Naive thymus-derived CD4-positive, alpha-beta T cell (primary cell): ENCODE results near the gene CTNNA1. TPM values are rescaled to one million over a fixed set of nuclear protein-coding genes. Genes with fewer than 3 reads are reported as not detected.

Source experiments
- ATAC-seq: fragments of 150-1000 bp; cut with Tn5 transposase; 2 replicates; pipeline ENCODE4 v1.10.0; 2021; ENCODE audit warnings: mild to moderate bottlenecking, moderate library complexity
- CTCF ChIA-PET: fragments of 350-600 bp; sonication (Branson Sonifier 250); formaldehyde crosslinking; loops from one replicate; lab custom pipeline; 2021; ENCODE audit warnings: antibody characterized with exemption; lab: Charles Lee
- POLR2A ChIA-PET: fragments of 350-600 bp; sonication (Branson Sonifier 250); formaldehyde crosslinking; loops from one replicate; lab custom pipeline; 2021; ENCODE audit warnings: antibody characterized with exemption, inconsistent platforms; lab: Charles Lee
- DNase-seq, 9 donors: peaks; one replicate each; pipeline versions ENCODE4 v3.0.0 to v3.0.0-alpha.2; 2020 to 2022; ENCODE audit warnings: mixed read lengths in 1 of 9
- H3K27ac ChIP-seq: one replicate; pipeline ENCODE4 v1.7.0; 2013; ENCODE audit warnings: mild to moderate bottlenecking, low read depth, low read length, moderate library complexity
- H3K27me3 ChIP-seq, 2 donors: one replicate each; pipeline ENCODE4 v1.7.0; 2013; ENCODE audit warnings: low read length in 2 of 2, mild to moderate bottlenecking in 2 of 2, moderate library complexity in 2 of 2; ENCODE audit not compliant: control insufficient read depth in 2 of 2, insufficient read depth in 2 of 2
- H3K36me3 ChIP-seq, 3 experiments: 1 replicate in 2 of 3; 2 replicates in 1 of 3; pipeline ENCODE4 v1.7.0; 2013; ENCODE audit warnings: low read length in 3 of 3, mild to moderate bottlenecking in 3 of 3, moderate library complexity in 1 of 3; ENCODE audit not compliant: insufficient read depth in 3 of 3, control insufficient read depth in 2 of 3
- H3K4me1 ChIP-seq, 2 donors: one replicate each; pipeline ENCODE4 v1.7.0; 2013; ENCODE audit warnings: low read length in 2 of 2, mild to moderate bottlenecking in 2 of 2, moderate library complexity in 1 of 2; ENCODE audit not compliant: control insufficient read depth in 2 of 2, insufficient read depth in 2 of 2
- H3K4me3 ChIP-seq: 2 replicates; pipeline ENCODE4 v1.7.0; 2013; ENCODE audit warnings: mild to moderate bottlenecking, low read length
- H3K9me3 ChIP-seq, 3 experiments: 1 replicate in 2 of 3; 2 replicates in 1 of 3; pipeline ENCODE4 v1.7.0; 2013; ENCODE audit warnings: low read length in 3 of 3; ENCODE audit not compliant: control insufficient read depth in 2 of 3
- H3K27ac Mint-ChIP-seq, 9 donors: one replicate each; pipeline ENCODE4 v1.8.0; 2020 to 2022; ENCODE audit warnings: mixed read lengths in 9 of 9, mild to moderate bottlenecking in 8 of 9, moderate library complexity in 5 of 9, inconsistent platforms in 2 of 9
- H3K27me3 Mint-ChIP-seq, 5 donors: one replicate each; pipeline ENCODE4 v1.8.0; 2021 to 2022; ENCODE audit warnings: mixed read lengths in 5 of 5, mild to moderate bottlenecking in 1 of 5
- H3K36me3 Mint-ChIP-seq, 5 donors: one replicate each; pipeline ENCODE4 v1.8.0; 2020 to 2022; ENCODE audit warnings: mixed read lengths in 5 of 5, mild to moderate bottlenecking in 3 of 5, inconsistent platforms in 1 of 5
- H3K4me1 Mint-ChIP-seq, 7 donors: one replicate each; pipeline ENCODE4 v1.8.0; 2020 to 2022; ENCODE audit warnings: mixed read lengths in 7 of 7, mild to moderate bottlenecking in 3 of 7, inconsistent platforms in 1 of 7
- H3K4me3 Mint-ChIP-seq, 10 donors: one replicate each; pipeline ENCODE4 v1.8.0; 2020 to 2022; ENCODE audit warnings: mild to moderate bottlenecking in 10 of 10, mixed read lengths in 10 of 10, moderate library complexity in 6 of 10, inconsistent platforms in 2 of 10
- H3K9me3 Mint-ChIP-seq, 11 donors: one replicate each; pipeline ENCODE4 v1.8.0; 2020 to 2022; ENCODE audit warnings: mixed read lengths in 11 of 11, mild to moderate bottlenecking in 4 of 11, inconsistent platforms in 1 of 11, moderate library complexity in 1 of 11
- intact Hi-C, 2 donors: fragments of 100-400 bp; cut with micrococcal nuclease; formaldehyde crosslinking; loops; one replicate each; pipeline ENCODE4 v1.15.1; 2023
- polyA plus RNA-seq, 2 donors: library from polyadenylated mRNA; unstranded; fragments of 300-500 nt; fragmentation: Illumina TruSeq; gene quantifications; one replicate each; pipeline ENCODE4 v1.2.3, GENCODE V29; 2021
- total RNA-seq, 6 experiments: library from RNA in 5 of 6; stranded (reverse) in 5 of 6; gene quantifications; 1 replicate in 5 of 6; 2 replicates in 1 of 6; pipeline ENCODE4 v1.2.3 and lab custom pipeline; 2021 to 2026

CTNNA1 gene
- total and polyA plus RNA-seq, 7 experiments from 2014 or later: 0.78 to 52.9 (median 5.6) TPM

DNA sequence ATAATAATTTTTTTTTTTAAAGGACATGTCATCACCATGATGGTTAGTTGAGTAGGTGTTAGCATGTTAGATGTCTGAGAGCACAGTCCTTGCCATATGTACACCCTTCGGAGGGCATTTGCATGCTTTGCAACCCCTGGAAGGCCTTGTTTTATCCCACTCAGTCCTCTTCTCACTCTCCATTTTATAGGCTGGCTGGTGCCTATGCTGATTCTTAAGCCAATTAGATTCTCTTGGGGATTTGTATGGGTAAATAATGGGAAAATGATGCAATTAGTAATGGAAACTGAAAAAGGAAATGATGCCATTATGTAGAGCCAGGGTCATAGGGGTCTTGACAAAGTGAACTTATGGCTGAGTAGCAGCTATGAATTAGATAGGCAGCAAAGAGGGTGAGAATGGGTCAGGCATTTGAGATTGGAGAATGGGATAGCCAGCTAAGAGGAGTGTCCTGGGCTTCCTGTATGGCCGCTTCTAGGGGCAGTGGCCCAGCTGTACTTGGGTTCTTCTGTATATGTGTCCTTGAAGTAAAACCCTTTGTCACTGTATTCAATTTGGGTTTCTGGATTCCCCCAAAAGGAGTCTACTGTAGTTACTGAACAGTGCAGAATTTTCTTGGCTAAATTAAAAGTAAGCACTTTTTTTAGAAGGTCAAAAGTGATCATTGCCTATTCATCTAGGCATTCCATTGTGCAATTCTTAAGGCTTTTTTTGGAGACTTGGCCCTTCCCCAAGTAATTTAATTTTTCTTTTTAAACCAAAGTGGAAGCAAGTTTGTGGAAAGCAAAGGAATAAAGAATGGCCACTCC, 90.3 kb downstream of the CTNNA1 start:
- POLR2A ChIA-PET: no interaction called here
- Mint-ChIP-seq H3K4me3 (no peak overlapping the region), H3K27ac (no peak overlapping the region), H3K27me3 (peaks cover 0 to 4% (median 0%) of the 10 kb centered on the region in 5 donors), H3K4me1 (peaks cover 0 to 3% (median 0%) of the 10 kb centered on the region in 7 donors), H3K36me3 (peaks cover 0 to 5% (median 0%) of the 10 kb centered on the region in 5 donors), H3K9me3 (no peaks in the 10 kb centered on the region)
- Histone ChIP-seq H3K9me3 (no peaks in the 10 kb centered on the region), H3K27me3 (no peaks in the 10 kb centered on the region), H3K4me3 (no peak overlapping the region), H3K4me1 (no peaks in the 10 kb centered on the region), H3K36me3 (no peaks in the 10 kb centered on the region), H3K27ac (no peak overlapping the region)
- intact Hi-C loops: no loop called here
- ATAC-seq: no peak
- no peak for DNase-seq
- CTCF ChIA-PET: no interaction called here

GRCh38 chr5:138844125-138844461, 90.9 kb downstream of the CTNNA1 start:
- intact Hi-C loops: no loop called here
- peaks cover 0 to 7% (median 0%) of the 10 kb centered on the region in 7 donors for H3K4me1 Mint-ChIP-seq
- no peak overlapping the region for H3K4me3 Mint-ChIP-seq
- Histone ChIP-seq H3K4me1 (no peaks in the 10 kb centered on the region), H3K36me3 (no peaks in the 10 kb centered on the region), H3K9me3 (no peaks in the 10 kb centered on the region), H3K4me3 (no peak overlapping the region), H3K27me3 (no peaks in the 10 kb centered on the region), H3K27ac (no peak overlapping the region)
- peaks cover 0 to 5% (median 0%) of the 10 kb centered on the region in 5 donors for H3K36me3 Mint-ChIP-seq
- ATAC-seq: no peak
- no peaks in the 10 kb centered on the region for H3K9me3 Mint-ChIP-seq
- H3K27me3 Mint-ChIP-seq: peaks cover 0 to 4% (median 0%) of the 10 kb centered on the region in 5 donors
- DNase-seq: no peak
- POLR2A ChIA-PET: no interaction called here
- no peak overlapping the region for H3K27ac Mint-ChIP-seq
- CTCF ChIA-PET: interaction anchor here (0.6 kb wide), 1 partner anchor 395 kb away, joined by 5 read pairs; no protein-coding TSS in a partner anchor

DNA sequence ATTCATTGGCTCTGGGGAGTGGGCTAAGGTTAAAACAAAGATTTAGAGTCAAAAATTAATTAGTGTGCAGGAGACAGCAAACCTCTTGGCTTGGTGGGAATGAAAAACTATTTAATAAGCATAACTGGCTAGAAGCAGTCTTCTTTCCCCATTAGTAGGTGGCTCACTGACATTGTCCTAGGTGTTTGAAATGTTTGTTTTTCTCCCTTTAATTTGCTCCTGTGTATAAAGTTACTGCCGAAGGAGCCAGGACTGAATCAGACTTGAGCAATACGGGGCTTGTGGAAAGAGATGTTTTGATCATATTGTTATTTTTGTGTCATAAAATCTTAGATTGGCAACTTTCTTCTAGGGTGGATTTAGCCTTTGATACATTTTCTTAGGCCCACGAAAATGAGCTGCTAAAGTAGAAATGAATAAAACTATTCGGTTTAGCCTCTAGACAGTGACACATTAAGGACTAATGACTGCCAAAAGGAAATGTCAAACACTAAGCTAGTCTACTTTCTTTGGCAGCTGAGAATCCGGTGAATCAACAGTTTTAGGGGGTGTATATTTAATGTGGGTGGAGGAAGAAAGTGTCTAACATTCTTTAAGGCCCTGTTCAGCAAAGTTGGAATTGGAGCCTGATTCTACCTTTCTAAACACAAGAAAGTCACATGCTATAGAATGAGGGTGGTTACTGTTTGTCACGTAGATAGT, 91.7 kb downstream of the CTNNA1 start:
- no peak overlapping the region for H3K27ac ChIP-seq
- H3K9me3 Mint-ChIP-seq: no peaks in the 10 kb centered on the region
- no peak overlapping the region for H3K4me3 Mint-ChIP-seq
- ATAC-seq (no peak), DNase-seq (no peak)
- H3K9me3 ChIP-seq: no peaks in the 10 kb centered on the region
- H3K27ac Mint-ChIP-seq: no peak overlapping the region
- H3K4me1 Mint-ChIP-seq: peaks cover 0 to 12% (median 0%) of the 10 kb centered on the region in 7 donors
- no peaks in the 10 kb centered on the region for H3K36me3 ChIP-seq
- intact Hi-C loops: no loop called here
- H3K27me3 ChIP-seq: no peaks in the 10 kb centered on the region
- peaks cover 0 to 5% (median 0%) of the 10 kb centered on the region in 5 donors for H3K36me3 Mint-ChIP-seq
- H3K4me3 ChIP-seq: no peak overlapping the region
- ChIA-PET CTCF (interaction anchor here (0.6 kb wide), 1 partner anchor 394 kb away, joined by 5 read pairs; no protein-coding TSS in a partner anchor), POLR2A (interaction anchor here (0.7 kb wide), 1 partner anchor 14 kb away, joined by 4 read pairs; no protein-coding TSS in a partner anchor)
- H3K4me1 ChIP-seq: no peaks in the 10 kb centered on the region
- peaks cover 0 to 5% (median 0%) of the 10 kb centered on the region in 5 donors for H3K27me3 Mint-ChIP-seq

DNA sequence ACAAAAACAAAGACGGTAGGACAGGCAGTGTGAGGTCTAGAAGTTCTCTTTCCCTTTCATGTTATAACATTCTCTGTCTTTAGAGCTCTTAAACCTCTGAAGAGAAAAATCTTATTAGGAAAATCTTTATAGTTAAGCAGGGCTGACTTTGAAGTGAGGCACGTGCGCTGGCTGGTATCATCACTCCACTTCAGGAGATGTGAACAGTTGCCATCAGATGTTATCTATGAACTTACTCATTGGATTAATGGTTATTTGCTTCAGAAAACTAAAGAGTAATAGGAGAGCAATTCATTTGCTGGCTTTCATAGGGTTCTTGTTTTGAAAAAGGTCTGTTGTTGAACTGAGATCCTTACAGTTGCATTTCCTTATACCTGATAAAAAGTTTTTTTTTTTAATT, 96.2 kb downstream of the CTNNA1 start:
- intact Hi-C loops: no loop called here
- Histone ChIP-seq H3K36me3 (no peaks in the 10 kb centered on the region), H3K27me3 (no peaks in the 10 kb centered on the region), H3K4me1 (peaks cover 0 to 2% of the 10 kb centered on the region in 2 donors), H3K27ac (no peak overlapping the region), H3K4me3 (no peak overlapping the region), H3K9me3 (no peaks in the 10 kb centered on the region)
- DNase-seq (no peak), ATAC-seq (no peak)
- Mint-ChIP-seq H3K27ac (peak overlapping the region in 1 of 9 donors; percentile 2), H3K4me1 (peaks cover 7 to 27% (median 12%) of the 10 kb centered on the region in 7 donors), H3K36me3 (peaks cover 0 to 6% (median 0%) of the 10 kb centered on the region in 5 donors), H3K9me3 (no peaks in the 10 kb centered on the region), H3K4me3 (no peak overlapping the region), H3K27me3 (peaks cover 0 to 21% (median 4%) of the 10 kb centered on the region in 5 donors)
- POLR2A ChIA-PET: no interaction called here
- CTCF ChIA-PET: interaction anchor here (1.5 kb wide), 1 partner anchor 24 kb away, joined by 4 read pairs; no protein-coding TSS in a partner anchor

- intact Hi-C loops: no loop called here
- Mint-ChIP-seq H3K4me1 (peaks cover 7 to 29% (median 12%) of the 10 kb centered on the region in 7 donors), H3K27me3 (peaks cover 0 to 21% (median 4%) of the 10 kb centered on the region in 5 donors), H3K27ac (no peak overlapping the region), H3K36me3 (peaks cover 0 to 6% (median 0%) of the 10 kb centered on the region in 5 donors), H3K4me3 (no peak overlapping the region), H3K9me3 (no peaks in the 10 kb centered on the region)
- ChIA-PET CTCF (no interaction called here), POLR2A (no interaction called here)
- H3K4me3 ChIP-seq: no peak overlapping the region
- peaks cover 0 to 2% of the 10 kb centered on the region in 2 donors for H3K4me1 ChIP-seq
- no peaks in the 10 kb centered on the region for H3K9me3 ChIP-seq
- no peak overlapping the region for H3K27ac ChIP-seq
- no peaks in the 10 kb centered on the region for H3K36me3 ChIP-seq
- no peaks in the 10 kb centered on the region for H3K27me3 ChIP-seq
- ATAC-seq (no peak), DNase-seq (no peak)
Observed at GRCh38 chr5:138849882-138850281, 96.7 kb downstream of the CTNNA1 start.

DNA sequence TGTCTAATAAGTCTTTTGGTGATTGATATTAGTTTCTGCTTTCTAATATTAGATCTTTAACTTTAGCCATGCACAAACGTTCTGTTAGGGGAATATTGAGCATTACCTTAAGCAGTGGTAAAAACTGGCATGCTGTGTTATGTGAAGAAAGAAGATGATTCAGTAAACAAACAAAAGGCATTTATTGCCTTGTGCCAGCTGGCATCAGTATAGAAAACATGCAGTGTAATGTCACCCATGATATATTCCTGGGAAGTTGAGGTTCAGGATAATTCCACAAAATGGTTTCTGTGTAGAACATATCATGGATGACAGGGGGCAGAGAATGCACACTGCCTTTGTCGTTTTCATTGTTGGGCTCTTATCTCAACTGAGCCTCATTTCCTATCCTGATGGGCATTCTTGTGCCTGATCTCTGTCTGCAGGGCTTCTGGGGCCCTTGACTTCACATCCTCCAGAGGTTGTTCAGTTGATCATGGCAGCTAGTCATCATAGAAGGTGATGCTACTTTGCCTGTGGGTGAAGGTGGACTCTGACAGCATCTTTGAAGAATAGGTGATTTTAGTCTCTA, 97.7 kb downstream of the CTNNA1 start:
- Mint-ChIP-seq H3K4me1 (peaks cover 7 to 32% (median 12%) of the 10 kb centered on the region in 7 donors), H3K27me3 (peaks cover 0 to 17% (median 4%) of the 10 kb centered on the region in 5 donors), H3K9me3 (no peaks in the 10 kb centered on the region), H3K36me3 (peaks cover 0 to 6% (median 0%) of the 10 kb centered on the region in 5 donors), H3K4me3 (no peak overlapping the region), H3K27ac (no peak overlapping the region)
- ChIA-PET POLR2A (no interaction called here), CTCF (no interaction called here)
- Histone ChIP-seq H3K4me1 (peaks cover 0 to 2% of the 10 kb centered on the region in 2 donors), H3K4me3 (no peak overlapping the region), H3K9me3 (no peaks in the 10 kb centered on the region), H3K27me3 (no peaks in the 10 kb centered on the region), H3K36me3 (no peaks in the 10 kb centered on the region), H3K27ac (no peak overlapping the region)
- no peak for DNase-seq
- intact Hi-C loops: no loop called here
- ATAC-seq: no peak
